ENCODE results near the gene SLC35A1. TPM values are rescaled to one million over a fixed set of nuclear protein-coding genes. Genes with fewer than 3 reads are reported as not detected.

SLC35A1 gene
- total RNA-seq, 1 experiment from 2014 or later = 10.6 TPM

DNA sequence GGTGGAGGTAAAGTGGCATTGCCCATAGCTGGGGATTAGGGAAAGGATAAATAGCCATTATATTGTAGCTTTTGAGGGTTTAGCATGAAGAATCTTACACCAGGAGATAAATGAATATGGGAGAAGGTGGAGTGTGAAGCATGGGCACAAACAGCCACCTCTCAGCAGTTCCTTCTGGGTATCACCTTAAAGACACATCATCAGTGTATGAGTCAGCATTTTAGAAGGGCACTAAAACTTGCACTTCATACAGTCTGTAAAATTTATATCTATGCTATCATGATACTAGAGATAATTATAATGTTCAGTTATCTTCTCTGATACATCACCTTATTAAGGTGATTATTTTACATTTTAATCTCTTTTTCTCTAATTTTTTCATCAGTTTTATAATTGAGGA lies 25.3 kb downstream of the SLC35A1 start:
- no peaks in the 10 kb centered on the region; the same call in 1 of the 2 replicates for H3K36me3 ChIP-seq
- no peak for DNase-seq
- H3K4me3 ChIP-seq = no peak overlapping the region
- no peaks in the 10 kb centered on the region for H3K9me3 ChIP-seq
- H3K27me3 ChIP-seq = no peaks in the 10 kb centered on the region

DNA sequence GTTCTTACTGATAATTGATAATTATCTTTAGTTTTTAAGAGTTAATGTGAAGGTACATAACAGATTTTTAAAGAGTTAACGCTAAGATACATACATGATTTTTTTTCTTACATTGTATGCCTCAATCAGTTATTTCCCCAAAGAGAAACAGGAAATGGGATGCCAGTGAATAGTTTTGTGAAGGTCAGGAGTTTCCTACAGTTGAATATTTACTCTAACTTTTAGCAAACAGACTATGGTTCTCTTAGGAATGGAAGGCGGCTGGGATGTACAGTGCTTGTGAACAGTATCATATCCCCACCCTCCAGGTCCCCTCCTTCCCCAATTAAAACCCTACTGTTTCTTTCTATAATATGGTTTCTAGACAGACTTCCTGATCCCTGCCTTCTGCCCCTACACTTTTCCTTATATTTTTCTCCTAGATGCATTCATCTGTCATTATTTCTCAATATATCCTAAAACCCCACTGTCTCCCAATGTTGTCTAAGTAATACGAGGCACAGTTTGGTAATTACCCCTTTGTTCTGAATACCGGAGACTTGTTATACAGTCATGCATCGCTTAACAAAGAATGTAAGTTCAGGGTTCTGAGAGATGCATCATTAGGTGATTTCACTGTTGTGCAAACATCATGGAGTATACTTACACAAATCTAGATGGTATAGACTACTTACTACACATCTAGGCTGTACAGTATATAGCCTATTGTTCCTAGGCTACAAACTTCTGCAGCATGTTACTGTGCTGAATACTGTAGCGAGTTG lies 29.2 kb downstream of the SLC35A1 start:
- DNase-seq = no peak
- Histone ChIP-seq H3K36me3 (peaks cover 17% of the 10 kb centered on the region), H3K27me3 (no peaks in the 10 kb centered on the region), H3K4me3 (no peak overlapping the region), H3K9me3 (no peaks in the 10 kb centered on the region)

GRCh38 chr6:87504441-87504840 lies 31.7 kb downstream of the SLC35A1 start:
- DNase-seq = no peak
- Histone ChIP-seq H3K9me3 (no peaks in the 10 kb centered on the region), H3K4me3 (no peak overlapping the region), H3K36me3 (peaks cover 25% of the 10 kb centered on the region), H3K27me3 (no peaks in the 10 kb centered on the region)

GRCh38 chr6:87514831-87515230 lies 42.1 kb downstream of the SLC35A1 start:
- Histone ChIP-seq H3K36me3 (peaks cover 74% of the 10 kb centered on the region), H3K4me3 (no peak overlapping the region), H3K9me3 (no peaks in the 10 kb centered on the region), H3K27me3 (no peaks in the 10 kb centered on the region)
- no peak for DNase-seq

- H3K27me3 ChIP-seq = no peaks in the 10 kb centered on the region
- H3K4me3 ChIP-seq = no peak overlapping the region
- no peak for DNase-seq
- no peaks in the 10 kb centered on the region for H3K9me3 ChIP-seq
- peaks cover 68% of the 10 kb centered on the region for H3K36me3 ChIP-seq
These were observed 45.7 kb downstream of the SLC35A1 start for GRCh38 chr6:87518453-87518852.

GRCh38 chr6:87522686-87523085 lies 49.9 kb downstream of the SLC35A1 start:
- Histone ChIP-seq H3K36me3 (peaks cover 53% of the 10 kb centered on the region), H3K4me3 (no peak overlapping the region), H3K9me3 (no peaks in the 10 kb centered on the region), H3K27me3 (no peaks in the 10 kb centered on the region)
- DNase-seq = no peak

GRCh38 chr6:87529221-87529620 lies 56.4 kb downstream of the SLC35A1 start:
- no peaks in the 10 kb centered on the region for H3K9me3 ChIP-seq
- DNase-seq = no peak
- H3K36me3 ChIP-seq = peaks cover 31% of the 10 kb centered on the region
- no peak overlapping the region for H3K4me3 ChIP-seq
- no peaks in the 10 kb centered on the region for H3K27me3 ChIP-seq

- no peak overlapping the region for H3K4me3 ChIP-seq
- peaks cover 21% of the 10 kb centered on the region for H3K36me3 ChIP-seq
- no peaks in the 10 kb centered on the region for H3K9me3 ChIP-seq
- DNase-seq = no peak
- no peaks in the 10 kb centered on the region for H3K27me3 ChIP-seq
These were observed 61.7 kb downstream of the SLC35A1 start for GRCh38 chr6:87534377-87535047.

DNA sequence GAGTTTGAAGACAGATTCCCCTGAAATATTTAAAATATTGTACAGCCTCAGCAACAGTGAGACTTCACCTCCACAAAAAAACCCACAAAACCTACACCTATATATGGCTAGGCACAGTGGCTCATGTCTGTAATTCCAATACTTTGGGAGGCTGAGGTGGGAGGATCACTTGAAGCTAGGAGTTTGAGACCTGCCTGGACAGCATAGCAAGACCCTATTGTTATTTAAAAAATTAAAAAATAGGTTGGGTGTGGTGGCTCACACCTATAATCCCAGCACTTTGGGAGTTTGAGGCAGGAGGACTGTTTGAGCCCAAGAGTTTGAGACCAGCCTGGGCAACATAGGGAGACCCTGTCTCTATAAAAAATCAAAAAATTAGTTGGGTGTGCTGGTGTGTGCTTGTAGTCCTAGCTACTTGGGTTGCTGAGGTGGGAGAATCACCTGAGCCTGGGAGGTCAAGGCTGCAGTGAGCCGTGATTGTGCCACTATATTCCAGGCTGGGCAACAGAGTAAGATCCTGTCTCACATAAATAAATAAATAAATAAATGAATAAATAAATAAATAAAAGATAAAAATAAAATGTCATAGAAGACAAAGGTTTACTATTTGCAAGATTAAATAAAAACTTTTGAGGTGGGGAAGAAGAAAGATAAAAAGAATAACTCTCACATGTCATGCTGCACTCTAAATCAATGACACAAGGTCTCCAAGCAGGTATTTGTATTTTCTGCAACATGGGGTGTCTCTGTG lies 65.9 kb downstream of the SLC35A1 start:
- DNase-seq = no peak
- no peak overlapping the region for H3K4me3 ChIP-seq
- H3K9me3 ChIP-seq = no peaks in the 10 kb centered on the region
- peaks cover 35% of the 10 kb centered on the region for H3K36me3 ChIP-seq
- H3K27me3 ChIP-seq = no peaks in the 10 kb centered on the region

GRCh38 chr6:87539554-87539953 lies 66.8 kb downstream of the SLC35A1 start:
- DNase-seq = no peak
- H3K4me3 ChIP-seq = no peak overlapping the region
- H3K27me3 ChIP-seq = no peaks in the 10 kb centered on the region
- peaks cover 43% of the 10 kb centered on the region for H3K36me3 ChIP-seq
- no peaks in the 10 kb centered on the region for H3K9me3 ChIP-seq

DNA sequence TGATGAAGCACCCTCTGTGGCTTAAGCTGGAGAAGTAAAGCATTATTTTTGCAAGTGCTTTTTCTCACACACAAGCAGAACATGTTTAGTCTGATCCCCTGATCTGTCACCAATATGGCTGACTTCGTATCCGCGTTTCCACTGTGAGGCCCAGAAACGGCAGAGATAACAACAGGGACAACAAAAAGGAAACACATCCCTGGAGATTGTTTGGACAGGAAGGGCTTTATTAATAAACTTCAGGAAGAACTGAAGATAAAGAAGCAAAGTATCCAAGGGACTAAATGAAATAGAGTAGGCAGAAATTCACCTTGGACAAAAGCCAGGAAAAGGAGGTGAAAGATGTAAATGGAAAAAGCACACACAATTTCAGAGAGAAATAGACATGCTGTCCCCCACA lies 67.8 kb downstream of the SLC35A1 start:
- DNase-seq = no peak
- H3K27me3 ChIP-seq = no peaks in the 10 kb centered on the region
- H3K9me3 ChIP-seq = no peaks in the 10 kb centered on the region
- H3K4me3 ChIP-seq = no peak overlapping the region
- peaks cover 50% of the 10 kb centered on the region for H3K36me3 ChIP-seq

DNA sequence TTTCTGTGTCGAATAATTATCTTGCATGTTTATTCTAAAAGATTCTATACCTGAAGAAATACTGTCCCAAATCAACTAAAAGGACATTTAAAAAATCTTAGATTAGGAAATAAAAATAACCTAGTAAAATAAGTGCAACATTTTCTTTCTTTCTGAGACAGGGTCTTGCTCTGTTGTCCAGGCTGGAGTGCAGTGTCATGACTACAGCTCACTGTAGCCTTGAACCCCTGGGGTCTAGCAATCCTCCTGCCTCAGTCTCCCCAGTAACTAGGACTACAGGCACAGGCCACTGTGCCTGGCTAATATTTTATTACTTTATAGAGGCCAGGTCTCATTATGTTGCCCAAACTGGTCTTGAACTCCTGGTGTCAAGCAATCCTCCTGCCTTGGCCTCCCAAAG lies 68.3 kb downstream of the SLC35A1 start:
- peaks cover 50% of the 10 kb centered on the region for H3K36me3 ChIP-seq
- H3K4me3 ChIP-seq = no peak overlapping the region
- no peaks in the 10 kb centered on the region for H3K9me3 ChIP-seq
- DNase-seq = no peak
- no peaks in the 10 kb centered on the region for H3K27me3 ChIP-seq

- Histone ChIP-seq H3K27me3 (no peaks in the 10 kb centered on the region), H3K4me3 (no peak overlapping the region), H3K9me3 (no peaks in the 10 kb centered on the region), H3K36me3 (peaks cover 50% of the 10 kb centered on the region)
- DNase-seq = no peak
These were observed 69.0 kb downstream of the SLC35A1 start for GRCh38 chr6:87541744-87542143.

DNA sequence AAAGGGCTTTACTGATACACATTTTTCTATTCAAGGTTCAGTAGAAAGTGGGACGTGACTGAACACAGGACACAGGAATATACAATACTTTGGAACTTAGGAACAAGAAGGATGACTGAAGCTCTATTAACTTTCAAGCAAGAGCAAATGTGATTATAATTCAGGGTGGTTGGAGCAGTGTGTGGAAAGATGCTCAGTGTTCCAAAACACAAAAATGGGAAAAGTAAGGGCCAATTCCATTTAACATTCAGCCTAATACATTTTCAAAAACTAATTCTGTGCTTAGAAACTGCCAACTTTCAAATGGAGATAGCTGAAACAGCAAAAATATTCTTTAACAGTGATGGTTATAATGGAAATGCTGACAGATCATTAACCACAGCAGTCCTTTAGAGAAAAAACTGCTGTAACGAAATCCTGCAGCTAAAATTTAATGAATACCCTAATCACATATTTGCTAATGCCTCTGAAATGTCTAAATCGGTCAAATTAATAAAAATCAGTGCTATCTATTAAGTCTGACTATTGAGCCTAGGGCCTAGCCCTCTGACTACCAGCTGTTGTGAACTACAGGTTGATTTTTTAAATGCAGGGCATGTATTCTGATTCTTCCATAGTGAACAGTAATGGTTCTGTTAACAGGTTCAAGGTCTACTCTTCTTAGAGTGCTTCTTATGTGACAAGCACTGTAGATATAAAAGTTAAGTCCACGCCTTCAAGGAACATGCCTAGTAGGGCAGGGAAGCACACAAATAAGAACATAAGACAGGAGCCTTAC lies 71.1 kb downstream of the SLC35A1 start:
- Histone ChIP-seq H3K9me3 (no peaks in the 10 kb centered on the region), H3K36me3 (peaks cover 60% of the 10 kb centered on the region), H3K4me3 (no peak overlapping the region), H3K27me3 (no peaks in the 10 kb centered on the region)
- DNase-seq = no peak

DNA sequence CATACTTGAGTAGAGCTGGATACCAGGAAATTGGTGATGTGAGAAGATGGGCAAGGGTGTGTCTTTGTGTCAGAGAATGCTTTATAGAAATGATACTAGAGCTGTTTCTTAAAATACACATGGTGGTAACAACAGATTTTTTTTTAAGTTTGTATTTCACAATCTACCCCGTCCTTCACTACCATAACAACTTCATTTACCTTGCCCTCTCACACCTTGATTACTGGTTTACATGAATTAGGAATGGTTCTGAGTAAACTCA lies 71.6 kb downstream of the SLC35A1 start:
- no peak overlapping the region for H3K4me3 ChIP-seq
- no peak for DNase-seq
- no peaks in the 10 kb centered on the region for H3K27me3 ChIP-seq
- H3K36me3 ChIP-seq = peaks cover 58% of the 10 kb centered on the region
- H3K9me3 ChIP-seq = no peaks in the 10 kb centered on the region

- H3K4me3 ChIP-seq = no peak overlapping the region
- DNase-seq = no peak
- H3K27me3 ChIP-seq = no peaks in the 10 kb centered on the region
- H3K36me3 ChIP-seq = peaks cover 53% of the 10 kb centered on the region
- H3K9me3 ChIP-seq = no peaks in the 10 kb centered on the region
These were observed 79.0 kb downstream of the SLC35A1 start for GRCh38 chr6:87551799-87552198.

DNA sequence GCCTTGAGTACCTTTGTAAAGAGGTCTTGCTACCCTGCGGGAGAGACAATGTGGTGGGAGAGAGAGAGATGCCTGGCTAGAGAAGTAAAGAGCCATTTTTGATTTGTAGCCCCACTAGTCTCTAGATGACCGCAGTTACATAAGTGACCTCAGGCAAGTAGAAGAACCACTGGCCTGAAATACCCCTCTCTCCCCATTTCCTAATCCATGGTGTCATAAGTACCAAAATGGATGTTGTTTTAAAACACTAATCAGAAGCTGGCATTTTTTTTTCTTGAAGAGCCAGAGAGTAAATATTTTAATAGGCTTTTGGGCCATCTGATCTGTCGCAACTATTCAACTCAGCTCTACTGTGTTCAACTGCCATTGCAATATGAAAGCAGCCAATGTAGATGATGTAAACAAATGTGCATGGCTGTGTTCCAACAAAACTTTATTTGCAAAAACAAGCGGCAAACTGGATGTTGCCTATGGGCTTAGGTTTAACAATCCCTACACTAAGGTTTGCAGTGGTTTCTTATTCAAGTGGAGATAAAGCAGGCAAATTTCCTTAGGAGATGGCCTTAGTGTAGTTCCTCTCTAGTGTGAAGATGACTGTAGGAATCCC lies 80.5 kb downstream of the SLC35A1 start:
- Histone ChIP-seq H3K4me3 (no peak overlapping the region), H3K36me3 (peaks cover 57% of the 10 kb centered on the region)

More for the DNA sequence above, 80.5 kb downstream of the SLC35A1 start:
- Histone ChIP-seq H3K9me3 (no peaks in the 10 kb centered on the region), H3K27me3 (no peaks in the 10 kb centered on the region)
- no peak for DNase-seq

Measured in MG63 (cell line).